MM.1S (cell line): Measurements from ENCODE around the gene TUBA3C.

Source experiments
- EZH2 ChIP-seq: fragments of 300-600 bp; sonication (generic); optimal IDR thresholded peaks from 2 replicates; pipeline ENCODE3; 2017; ENCODE audit warnings: low read depth, mild to moderate bottlenecking, antibody characterized with exemption, low read length, mixed read lengths
- EZH2phosphoT487 ChIP-seq: fragments of 300-600 bp; sonication (generic); IDR thresholded peaks from 2 replicates; pipeline ENCODE4 v1.6.1; 2018; ENCODE audit warnings: antibody characterized with exemption, low read length
- TF ChIP-seq, protein P1 (sequence below): fragments of 300-600 bp; sonication (generic); IDR thresholded peaks from 2 replicates; pipeline ENCODE4 v1.5.1; 2016; ENCODE audit warnings: antibody characterized with exemption, low read length, mixed read lengths

DNA sequence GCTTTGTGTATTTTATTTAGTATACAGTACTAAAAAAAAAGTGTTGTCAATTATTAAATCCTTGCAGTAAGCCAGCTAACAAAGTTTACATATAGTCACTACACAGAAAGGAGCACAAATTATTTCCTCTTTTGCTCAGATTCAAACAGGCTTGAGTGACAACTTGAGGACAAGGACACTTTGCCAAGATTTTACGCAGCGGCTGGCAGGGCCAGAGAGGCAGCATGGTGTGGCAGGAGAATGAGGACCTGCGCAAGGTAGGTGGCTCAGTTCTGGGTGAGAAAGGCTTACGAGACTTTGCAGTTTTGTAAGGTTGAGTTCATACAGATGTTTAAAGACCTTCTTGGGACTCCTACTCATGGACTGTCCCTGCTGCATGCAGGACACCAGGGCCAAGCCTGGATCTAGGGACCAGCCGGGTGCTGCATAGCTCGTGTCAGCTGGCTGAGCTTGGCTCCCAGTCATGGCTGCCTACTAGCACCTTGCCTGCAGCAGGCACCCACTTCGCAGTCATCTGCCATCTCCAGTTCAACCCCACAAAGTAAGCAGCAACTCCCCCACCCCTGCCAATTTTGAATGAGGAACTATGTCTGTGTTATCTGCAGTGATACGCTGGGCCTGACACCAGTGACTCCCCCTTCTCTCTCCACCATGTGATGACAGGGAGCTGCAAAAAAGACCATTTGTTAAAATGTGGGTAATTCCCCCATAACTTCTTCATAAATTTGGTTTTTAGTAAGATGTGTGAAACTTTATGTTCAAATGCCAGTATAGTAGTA is 3.7 kb upstream of the TUBA3C start:
- TF ChIP-seq, protein P1, sequence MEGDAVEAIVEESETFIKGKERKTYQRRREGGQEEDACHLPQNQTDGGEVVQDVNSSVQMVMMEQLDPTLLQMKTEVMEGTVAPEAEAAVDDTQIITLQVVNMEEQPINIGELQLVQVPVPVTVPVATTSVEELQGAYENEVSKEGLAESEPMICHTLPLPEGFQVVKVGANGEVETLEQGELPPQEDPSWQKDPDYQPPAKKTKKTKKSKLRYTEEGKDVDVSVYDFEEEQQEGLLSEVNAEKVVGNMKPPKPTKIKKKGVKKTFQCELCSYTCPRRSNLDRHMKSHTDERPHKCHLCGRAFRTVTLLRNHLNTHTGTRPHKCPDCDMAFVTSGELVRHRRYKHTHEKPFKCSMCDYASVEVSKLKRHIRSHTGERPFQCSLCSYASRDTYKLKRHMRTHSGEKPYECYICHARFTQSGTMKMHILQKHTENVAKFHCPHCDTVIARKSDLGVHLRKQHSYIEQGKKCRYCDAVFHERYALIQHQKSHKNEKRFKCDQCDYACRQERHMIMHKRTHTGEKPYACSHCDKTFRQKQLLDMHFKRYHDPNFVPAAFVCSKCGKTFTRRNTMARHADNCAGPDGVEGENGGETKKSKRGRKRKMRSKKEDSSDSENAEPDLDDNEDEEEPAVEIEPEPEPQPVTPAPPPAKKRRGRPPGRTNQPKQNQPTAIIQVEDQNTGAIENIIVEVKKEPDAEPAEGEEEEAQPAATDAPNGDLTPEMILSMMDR = no peak
- TF ChIP-seq EZH2phosphoT487 = no peak
- TF ChIP-seq EZH2 = no peak
